Raji (cell line): ENCODE data around the gene PPL.

ENCODE experiments used
- POLR2A ChIP-seq: IDR thresholded peaks from 2 replicates; pipeline ENCODE4 v1.6.1; 2011; ENCODE audit warnings: low read depth, low read length, control low read depth; ENCODE audit not compliant: insufficient read depth

PPL gene

GRCh38 chr16:4877380-4877685, 59.6 kb downstream of the PPL start:
- TF ChIP-seq POLR2A = no peak

- no peak for TF ChIP-seq POLR2A
These were observed 60.1 kb downstream of the PPL start for GRCh38 chr16:4876646-4877379.

- TF ChIP-seq POLR2A = no peak
These were observed 62.3 kb downstream of the PPL start for GRCh38 chr16:4874666-4875065.

GRCh38 chr16:4873091-4873490, 63.9 kb downstream of the PPL start:
- TF ChIP-seq POLR2A = no peak

- TF ChIP-seq POLR2A = no peak
These were observed 65.9 kb downstream of the PPL start for GRCh38 chr16:4871071-4871470.

GRCh38 chr16:4870138-4870671, 66.7 kb downstream of the PPL start:
- no peak for TF ChIP-seq POLR2A

- no peak for TF ChIP-seq POLR2A
These were observed 67.7 kb downstream of the PPL start for GRCh38 chr16:4869147-4869805.

- no peak for TF ChIP-seq POLR2A
These were observed 68.4 kb downstream of the PPL start for GRCh38 chr16:4868535-4868934.

- no peak for TF ChIP-seq POLR2A
These were observed 68.9 kb downstream of the PPL start for GRCh38 chr16:4868026-4868425.

GRCh38 chr16:4866586-4866985, 70.4 kb downstream of the PPL start:
- no peak for TF ChIP-seq POLR2A

- no peak for TF ChIP-seq POLR2A
These were observed 71.6 kb downstream of the PPL start for GRCh38 chr16:4865231-4865860.

- no peak for TF ChIP-seq POLR2A
These were observed 72.2 kb downstream of the PPL start for GRCh38 chr16:4864728-4865127.

GRCh38 chr16:4862639-4863038, 74.3 kb downstream of the PPL start:
- no peak for TF ChIP-seq POLR2A

GRCh38 chr16:4860727-4861342, 76.1 kb downstream of the PPL start:
- no peak for TF ChIP-seq POLR2A

- TF ChIP-seq POLR2A = no peak
These were observed 77.1 kb downstream of the PPL start for GRCh38 chr16:4859900-4860255.
